ENCODE measurements around the gene DNAJC10.

DNAJC10 gene

DNA sequence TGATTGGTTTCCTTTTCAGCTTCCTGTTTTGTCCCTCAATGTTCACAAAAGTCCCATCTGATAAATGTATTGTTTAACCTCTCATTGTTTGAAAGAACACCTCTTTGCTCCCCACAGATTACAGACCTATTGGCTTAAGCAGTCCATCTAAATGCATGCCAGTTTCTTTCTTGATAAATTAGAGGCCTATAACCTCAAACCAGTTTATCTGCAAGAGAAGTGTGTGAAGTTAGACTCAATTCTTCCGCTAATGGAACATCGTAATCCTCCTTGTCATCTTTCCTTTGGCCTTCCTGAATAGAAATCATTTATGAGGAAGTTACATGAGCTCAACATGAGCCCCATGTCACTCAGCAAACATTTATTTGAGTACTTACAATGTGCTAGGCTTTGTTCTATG, 76.4 kb downstream of the DNAJC10 start:
- DNase-seq = no peak

DNA sequence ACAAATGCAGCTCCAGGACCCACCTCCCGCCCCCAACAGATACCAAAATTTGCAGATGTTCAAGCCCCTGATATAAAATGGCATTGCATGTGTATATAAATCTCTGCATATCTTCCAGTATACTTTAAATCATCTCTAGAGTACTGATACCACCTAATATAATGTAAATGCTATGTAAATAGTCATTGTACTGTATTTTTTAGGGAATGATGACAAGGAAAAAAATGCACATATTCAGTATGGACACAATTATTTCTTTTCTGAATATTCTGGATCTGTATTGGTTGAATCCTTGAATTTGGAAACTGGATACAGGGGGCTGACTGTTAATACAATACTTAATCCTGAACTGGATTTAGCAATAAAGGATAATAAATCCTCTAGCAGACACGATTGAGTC, 82.7 kb downstream of the DNAJC10 start:
- no peak for DNase-seq

DNA sequence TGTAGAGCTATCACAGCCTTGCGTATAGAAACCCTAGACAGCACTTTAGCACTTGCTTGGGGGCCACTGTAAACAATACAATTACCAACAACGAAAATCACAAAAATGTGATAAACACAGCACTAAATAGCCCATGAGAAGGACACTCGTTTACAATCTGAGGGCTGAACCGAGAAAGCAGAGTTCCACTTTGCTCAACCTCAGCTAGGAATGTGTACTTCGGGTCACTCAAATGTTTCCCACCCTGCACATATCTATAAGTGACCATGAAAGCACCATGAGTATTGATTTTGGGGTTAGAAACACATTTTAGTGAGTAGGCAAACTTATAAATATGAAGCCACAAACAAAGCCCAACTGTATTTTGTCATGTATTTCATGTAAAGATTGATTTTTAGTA, 88.1 kb downstream of the DNAJC10 start:
- no peak for DNase-seq

DNA sequence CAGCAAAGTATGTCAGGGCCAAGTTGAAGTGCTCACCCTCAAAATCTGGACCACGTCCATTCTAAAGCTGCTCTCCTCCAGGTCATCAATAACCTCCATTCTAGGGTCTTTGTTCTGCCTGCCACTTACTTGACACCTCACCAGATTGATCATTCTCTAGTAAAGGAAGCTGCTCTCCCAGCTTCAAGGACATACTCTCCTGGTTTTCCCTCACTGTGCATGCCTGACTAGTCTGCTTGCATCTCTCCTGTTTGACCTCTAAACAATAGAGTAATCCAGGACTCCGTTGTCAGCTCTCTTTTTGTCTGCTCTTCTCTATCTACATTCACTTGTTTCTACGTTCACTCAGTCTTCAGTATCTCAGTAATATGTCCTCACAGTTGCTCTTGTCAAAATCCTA, 91.3 kb downstream of the DNAJC10 start:
- DNase-seq = no peak

DNA sequence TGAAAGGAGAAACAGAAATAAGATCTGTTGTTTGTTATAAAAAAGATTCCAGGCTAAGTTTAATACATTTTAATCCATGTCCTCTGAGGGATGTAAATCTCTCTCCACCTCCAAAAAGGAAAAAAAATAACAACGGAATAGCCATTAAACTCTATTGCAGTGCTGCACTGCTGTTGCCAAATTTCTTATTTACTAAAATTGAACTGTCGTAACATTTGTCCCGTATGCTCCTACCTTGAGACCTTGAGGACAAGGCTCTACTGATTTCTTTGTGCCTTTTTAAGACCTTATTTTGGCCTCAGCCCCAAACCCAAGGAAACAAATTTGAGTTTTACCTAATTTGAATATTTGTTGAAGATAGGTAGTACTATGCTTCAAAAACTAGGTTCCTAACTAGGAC, 94.0 kb downstream of the DNAJC10 start:
- DNase-seq = no peak

DNA sequence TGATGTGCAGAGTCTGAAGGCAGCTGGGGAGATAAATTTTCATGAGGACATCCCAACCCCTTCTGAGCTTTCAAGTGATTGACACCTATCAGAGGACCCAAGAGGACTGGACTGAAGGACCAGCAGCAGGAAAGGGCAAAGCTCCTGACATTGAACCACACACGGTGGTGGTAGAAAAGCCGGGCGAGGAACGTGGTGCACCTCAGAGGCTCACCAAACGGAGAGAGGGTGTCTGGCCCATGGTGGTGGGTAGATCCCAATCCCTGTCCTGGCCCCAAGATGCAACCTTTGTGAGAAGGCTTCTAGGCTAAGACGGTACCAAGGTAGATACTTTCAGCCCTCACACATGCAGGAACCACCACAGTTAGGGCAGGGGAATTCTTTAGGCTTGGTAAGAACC, 98.3 kb downstream of the DNAJC10 start:
- no peak for DNase-seq

DNA sequence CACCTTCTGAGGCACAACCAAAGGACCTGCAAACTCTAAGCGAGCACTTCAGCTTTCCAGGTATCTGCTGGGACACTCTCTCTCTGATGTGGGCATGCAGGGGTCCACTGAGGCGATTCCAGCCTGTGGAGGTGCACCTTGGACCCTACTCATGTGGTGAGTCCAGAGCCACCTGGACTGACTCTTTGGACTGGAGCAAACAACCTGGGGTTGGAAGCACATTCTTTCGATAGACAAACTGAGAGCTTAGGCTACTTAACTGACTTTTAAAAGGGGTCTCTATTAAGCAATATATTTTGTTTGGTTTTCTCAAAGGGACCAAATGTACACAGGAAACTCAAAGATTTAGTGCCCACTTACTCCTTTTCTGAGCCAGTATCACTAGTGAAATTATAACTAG, 98.7 kb downstream of the DNAJC10 start:
- DNase-seq = no peak

DNA sequence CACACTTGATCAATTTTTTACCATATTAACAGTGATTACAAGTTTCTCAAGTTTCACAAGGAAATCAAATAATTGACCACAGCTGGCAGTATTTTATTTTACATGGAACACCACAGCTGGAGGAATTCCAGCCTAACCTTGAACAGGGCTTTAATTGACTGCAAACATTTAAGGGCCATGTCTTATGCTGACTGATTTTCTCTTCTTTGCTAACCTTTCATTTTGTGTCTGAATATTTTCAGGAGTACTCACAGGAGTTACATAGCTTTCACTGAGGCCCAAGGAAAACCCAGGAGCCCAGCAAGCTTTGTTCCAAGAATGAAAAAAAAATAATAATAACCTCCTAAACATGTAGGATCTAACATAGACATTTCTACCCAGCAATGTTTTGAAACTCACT, 100.8 kb downstream of the DNAJC10 start:
- no peak for DNase-seq

DNA sequence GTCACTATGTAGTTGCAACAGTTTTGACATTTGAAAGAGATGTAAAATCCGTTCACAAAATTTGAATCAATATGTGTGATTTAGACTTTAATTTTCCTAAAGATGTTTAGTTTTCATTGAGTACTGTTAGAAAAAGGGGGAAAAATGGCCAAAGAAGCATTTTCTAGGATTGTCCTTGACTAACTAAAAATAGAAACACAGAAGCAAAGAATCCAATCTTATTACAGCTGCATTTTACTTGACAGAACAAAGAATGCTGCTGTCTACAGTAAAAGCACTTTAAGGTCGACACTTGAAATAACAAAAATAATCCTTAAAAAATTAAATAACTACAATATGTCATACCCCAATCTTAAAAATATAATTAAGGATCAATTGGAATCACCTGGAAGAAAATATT, 101.5 kb downstream of the DNAJC10 start:
- DNase-seq = no peak

DNA sequence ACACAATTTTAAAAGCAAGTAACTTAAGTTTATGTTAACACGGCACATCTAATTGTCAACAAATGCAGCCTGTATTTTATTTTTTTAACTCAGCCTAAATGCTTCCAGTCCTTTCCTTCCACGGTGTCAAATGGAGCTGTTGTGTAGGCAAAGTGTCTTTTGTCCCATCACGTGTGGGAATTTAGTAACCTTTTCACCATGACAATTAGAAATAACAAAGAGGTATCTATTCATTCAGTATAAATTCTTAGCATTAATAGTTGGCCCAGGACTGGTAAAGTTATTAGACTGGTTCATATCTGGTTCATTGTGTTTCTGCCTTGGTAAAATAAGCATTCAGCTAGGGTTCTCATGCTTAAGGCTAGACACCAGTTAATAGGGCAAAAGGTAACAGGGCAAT, 102.4 kb downstream of the DNAJC10 start:
- no peak for DNase-seq

DNA sequence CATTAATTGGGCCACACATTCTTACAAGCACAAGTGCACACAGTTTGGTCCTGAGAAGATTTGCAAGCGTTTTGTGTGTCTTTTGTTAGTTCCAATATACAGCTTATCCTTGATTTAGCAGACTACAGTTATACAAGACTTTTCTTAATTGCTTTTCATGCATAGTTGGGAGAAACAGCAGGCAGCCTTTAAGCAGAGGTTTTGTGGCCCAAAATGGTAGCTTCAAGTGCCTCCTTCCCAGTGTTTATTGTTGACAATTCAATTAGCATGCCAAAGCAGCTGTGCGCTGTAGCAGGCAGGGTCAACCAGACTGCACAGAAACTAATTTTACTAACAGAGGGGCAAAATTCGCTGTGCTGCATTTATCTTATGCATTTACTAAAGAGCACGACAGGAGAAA, 102.9 kb downstream of the DNAJC10 start:
- no peak for DNase-seq

DNA sequence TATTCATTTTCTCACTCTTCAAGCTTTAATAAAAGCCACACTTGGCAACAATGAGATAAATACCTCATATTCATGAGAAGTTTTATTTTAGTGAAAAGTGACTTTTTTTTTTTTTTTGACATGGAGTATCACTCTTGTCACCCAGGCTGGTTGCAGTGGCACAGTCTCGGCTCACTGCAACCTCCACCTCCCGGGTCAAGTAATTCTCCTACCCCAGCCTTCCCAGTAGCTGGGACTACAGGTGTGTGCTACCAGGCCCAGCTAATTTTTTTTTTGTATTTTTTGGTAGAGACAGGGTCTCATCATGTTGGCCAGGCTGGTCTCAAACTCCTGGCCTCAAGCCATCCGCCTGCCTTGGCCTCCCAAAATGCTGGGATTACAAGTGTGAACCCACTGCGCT, 103.4 kb downstream of the DNAJC10 start:
- DNase-seq = no peak

DNA sequence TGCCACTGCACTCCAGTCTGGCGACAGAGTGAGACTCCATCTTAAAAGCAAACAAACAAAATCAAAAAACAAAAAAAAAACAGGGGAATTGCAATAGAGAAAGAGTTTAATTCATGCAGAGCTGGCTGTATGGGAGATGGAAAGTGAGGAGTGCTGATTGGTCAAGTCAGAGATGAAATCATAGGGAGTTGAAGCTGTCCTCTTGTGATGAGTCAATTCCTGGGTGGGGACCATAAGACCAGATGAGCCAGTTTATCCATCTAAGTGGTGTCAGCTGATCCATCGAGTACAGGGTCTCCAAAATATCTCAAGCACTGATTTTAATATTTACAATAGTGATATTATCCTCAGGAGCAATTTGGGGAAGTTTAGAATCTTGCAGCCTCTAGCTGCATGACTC, 105.1 kb downstream of the DNAJC10 start:
- DNase-seq = no peak

DNA sequence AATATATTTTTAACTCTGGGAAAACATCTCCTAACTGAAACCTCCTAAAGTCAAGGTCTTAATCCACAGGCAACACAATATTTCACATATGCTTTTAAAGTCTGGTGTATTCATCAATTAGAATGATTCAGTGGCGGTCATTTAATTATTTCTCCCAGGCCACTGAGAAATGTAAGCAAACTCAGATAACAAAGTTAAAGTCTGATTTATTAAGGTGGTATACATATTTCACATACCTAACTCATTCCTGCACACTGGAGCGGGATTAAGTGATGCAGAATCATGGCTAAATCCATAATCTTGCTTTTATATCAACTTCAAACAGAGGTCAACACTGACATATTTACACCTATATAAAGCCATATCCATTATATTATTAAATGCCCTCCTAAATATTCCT, 106.7 kb downstream of the DNAJC10 start:
- no peak for DNase-seq

DNA sequence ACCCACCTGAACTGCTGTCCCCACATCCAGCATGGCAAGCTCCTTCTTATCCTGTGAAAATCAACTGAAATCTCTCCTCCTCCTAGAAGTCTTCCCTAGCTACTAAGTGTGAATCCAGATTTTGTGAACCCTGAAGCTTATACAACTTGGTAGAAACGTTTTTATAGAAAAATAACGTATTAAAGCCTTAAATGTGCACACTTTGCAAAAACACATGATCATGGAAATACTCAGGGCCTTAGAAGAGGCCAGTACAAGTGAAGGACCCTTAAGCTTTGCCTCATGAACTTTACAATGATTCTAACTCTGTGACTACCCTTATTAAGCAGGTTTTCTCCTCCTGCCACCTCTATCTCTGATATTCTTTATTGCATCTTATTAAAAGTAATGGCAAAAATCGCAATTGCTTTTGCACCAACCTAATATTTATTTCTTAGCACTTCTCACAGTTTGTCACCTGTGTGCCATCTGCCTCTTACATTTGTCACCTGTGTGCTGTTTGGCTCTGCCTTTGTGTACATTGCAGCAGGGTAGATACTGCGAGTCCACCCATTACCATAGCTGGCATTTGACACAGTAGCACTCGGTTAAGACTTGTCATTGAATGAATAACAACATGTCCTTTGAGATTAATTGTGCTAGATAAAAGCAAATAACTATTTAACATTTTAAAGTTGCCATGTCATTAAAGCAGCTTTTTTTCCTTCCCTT, 108.2 kb downstream of the DNAJC10 start:
- DNase-seq = no peak

DNA sequence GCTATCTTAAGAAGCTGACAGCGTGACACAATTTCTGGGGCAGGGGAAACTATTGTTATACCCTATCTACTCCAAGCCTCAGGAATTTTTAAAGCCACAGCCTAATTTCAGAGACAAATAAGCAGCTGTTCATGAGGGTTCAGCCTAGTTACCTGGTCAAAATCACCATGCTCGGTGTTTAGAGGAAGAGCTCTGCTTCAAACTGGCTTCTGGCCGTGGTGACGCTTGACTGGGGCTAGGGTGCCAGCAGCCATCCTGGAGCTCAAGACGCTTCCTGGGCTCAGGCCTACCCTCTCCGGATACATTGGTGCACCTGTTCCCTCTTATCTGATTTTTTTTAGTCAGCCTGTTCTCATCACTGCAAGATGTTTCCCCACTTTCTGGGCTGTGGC, 108.7 kb downstream of the DNAJC10 start:
- no peak for DNase-seq

DNA sequence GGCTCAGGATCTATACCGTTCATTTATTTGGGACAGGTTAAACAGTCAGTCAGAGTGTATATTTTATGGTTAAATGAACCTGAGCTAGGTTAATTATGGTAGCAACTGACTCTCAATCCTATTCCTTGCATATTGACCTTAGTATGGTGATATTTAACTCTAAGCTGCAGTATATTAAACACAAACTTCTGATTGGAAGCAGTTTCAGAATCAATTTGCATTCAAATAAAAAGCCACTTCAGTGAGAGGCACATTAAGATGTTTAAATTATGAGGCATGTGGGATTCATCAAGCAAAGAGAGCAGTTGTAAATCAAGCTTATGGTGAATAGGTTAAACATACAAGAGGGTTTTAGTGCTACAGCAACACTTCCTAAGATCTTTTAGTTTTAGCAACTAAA, 110.0 kb downstream of the DNAJC10 start:
- no peak for DNase-seq

DNA sequence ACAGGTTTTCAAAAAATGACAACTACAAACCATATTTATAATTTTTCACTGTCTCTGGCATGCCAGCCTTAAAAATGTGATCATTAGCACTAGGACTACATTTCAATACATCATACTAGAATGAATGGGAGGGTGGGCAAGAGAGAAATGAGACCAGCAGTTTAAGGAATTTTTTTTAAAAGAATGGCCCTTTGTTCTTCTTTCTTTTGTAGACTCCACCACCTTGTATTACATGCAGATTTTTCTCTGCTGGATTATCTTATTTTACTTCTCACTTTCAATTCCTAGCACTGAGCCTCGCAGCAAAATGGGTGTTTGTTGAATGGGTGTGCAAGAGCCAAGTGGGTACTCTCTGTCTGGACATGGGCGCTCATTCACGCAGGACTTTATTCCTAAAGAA, 110.4 kb downstream of the DNAJC10 start:
- DNase-seq = no peak

DNA sequence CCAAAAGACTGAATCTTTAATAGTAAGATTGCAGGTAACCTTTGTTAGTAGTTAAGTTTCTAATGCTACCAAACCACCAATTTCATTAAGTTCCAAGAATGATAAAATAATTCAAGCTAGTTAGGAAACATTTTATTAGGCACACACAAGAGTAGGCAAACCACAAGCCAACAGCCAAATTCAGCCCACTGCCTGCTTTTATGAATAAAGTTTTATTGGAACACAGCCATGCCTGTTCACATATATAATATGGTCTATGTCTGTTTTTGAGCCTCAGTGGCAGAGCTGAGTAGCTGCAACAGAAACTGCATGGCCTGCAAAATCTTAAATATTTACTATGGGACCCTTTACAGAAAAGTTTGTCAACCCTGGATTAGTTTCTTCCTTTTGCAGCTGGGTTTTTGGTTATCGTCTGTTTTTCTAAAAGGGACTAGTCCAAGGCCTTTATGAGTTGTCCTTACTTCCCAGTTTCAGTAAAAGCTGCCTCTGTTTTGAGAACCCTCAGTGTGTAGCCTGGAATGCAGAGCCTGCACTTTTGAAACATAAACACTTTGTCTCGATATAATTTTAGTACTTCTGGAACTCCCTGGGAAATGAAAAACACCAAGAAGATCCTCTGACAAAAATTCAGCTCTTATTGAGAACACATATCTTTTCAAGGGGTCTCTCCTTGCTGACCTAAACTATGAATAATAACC, 111.3 kb downstream of the DNAJC10 start:
- no peak for DNase-seq

DNA sequence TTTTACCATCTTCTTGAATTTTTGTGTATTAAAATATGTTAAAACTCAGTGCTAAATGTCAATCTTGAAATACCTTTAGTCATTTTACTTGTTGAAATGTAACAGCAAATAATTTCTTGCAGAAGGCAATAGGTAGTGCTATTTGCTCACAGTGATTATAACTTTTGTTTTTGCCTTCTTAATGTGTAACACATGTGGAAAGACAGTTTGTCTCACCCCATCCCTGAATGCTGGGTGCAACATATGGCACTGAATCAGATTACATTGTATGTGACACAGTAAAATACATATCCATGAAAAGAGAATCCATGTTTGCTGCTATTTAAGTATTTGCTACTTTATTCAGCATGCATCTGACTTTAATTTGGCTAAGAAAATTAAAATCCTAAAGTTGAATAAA, 115.0 kb downstream of the DNAJC10 start:
- DNase-seq = no peak

DNA sequence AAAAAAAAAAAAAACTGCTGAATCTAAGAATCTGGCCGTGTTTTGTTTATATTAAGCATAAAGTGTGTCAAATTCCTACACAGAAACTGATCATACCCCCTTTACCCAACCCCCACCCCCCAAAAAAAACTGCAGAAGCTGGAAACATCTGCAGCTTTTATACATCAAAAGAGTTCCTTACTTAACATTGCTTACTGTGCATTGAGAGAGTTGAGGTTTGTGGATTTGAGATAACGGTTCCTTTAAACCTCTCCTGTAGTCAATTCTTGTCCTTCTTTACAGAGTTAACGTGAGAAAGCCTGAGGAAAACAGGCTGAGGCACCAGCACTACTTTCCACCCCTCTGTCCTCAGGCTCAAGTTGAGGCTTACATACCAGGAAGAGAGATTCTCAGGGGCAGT, 115.9 kb downstream of the DNAJC10 start:
- DNase-seq = no peak

DNA sequence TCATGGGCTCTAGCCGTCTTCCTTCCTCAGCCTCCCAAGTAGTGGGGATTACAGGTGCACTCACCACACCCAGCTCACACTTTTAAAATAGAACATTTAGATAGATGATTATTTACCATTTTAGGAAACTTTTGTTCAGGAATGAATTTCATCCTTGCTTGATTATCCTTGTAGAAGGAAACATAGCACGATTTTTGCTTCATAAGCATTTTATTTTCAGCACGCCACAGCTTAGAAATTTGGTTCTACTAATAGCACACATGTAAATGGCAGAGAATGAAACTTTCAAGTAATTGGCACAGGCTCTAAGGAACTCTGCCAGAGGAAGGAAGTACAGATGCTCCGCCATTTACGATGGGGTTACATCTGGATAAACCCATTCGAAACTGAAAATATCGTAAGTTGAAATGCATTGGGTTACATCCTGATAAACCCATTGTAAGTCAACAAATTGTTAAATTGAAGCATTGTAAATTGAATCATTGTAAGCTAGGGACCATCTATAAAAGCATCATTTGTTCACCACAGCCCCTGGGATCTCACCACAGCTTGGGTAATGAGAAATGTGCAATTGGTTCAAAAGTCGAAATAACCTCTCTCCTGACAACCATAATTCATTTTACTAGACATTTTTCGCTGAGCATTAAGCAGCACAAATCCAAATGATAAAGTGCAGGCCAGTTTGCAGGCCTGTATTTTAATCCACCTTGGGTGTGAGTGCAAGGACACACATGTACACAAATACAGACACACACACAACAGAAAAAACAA, 117.2 kb downstream of the DNAJC10 start:
- no peak for DNase-seq

DNA sequence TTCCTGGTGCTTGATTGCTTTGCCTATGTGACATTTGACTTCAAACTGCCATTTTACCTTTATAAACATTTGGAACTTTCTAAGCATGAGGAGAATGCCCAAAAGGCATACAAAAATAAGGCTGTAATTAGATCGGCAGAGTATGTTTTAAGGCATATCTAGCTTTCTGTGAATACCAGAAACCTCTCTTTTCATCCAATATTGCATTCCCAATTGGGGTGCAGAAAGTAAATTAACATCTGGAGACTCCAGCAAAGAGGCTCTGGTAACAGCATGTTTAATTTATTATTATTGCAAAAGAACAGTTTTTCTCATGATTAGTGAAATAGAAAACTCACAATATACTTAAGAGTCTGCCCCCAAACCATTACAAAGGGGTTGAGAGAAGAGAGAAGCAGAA, 118.2 kb downstream of the DNAJC10 start:
- no peak for DNase-seq

DNA sequence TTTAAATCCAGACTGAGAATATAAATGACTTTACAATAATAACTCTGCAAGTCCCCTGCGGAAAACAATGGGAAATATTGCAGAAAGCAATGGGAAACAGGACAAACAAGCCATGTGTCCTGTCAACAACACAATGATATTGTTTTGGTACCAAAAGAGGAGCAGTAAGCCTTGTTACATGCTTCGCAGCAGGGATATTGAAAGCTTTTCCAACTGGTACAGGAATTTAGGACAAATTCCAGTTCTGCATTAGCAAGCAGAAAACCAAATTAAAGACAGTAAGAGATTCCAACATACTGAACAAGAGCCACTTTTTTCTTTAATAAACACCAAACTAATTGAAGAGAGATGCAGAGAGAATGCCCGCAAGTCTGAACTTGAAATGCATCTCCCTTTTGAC, 120.4 kb downstream of the DNAJC10 start:
- no peak for DNase-seq
